GM10266 (cell line): ENCODE measurements around the gene F5.

Experiments used
- DNase-seq: peaks from one replicate; pipeline ENCODE4 v3.0.0; 2012; ENCODE audit errors: extremely low spot score
- CTCF ChIP-seq: IDR thresholded peaks from 2 replicates; pipeline ENCODE4 v1.5.1; 2012; ENCODE audit warnings: mild to moderate bottlenecking, low read depth; ENCODE audit not compliant: control insufficient read depth, insufficient read depth; ENCODE audit errors: missing control alignments

The F5 gene

GRCh38 chr1:169623132-169623926 lies 37.0 kb upstream of the F5 start:
- no peak for TF ChIP-seq CTCF
- no peak for DNase-seq

- no peak for TF ChIP-seq CTCF
- no peak for DNase-seq
Observed at GRCh38 chr1:169620565-169620964, 34.3 kb upstream of the F5 start.

- no peak for DNase-seq
- TF ChIP-seq CTCF = no peak
Observed at GRCh38 chr1:169618367-169618766, 32.1 kb upstream of the F5 start.

GRCh38 chr1:169615803-169616202 lies 29.5 kb upstream of the F5 start:
- no peak for TF ChIP-seq CTCF
- no peak for DNase-seq

GRCh38 chr1:169610858-169611257 lies 24.6 kb upstream of the F5 start:
- no peak for DNase-seq
- TF ChIP-seq CTCF = no peak

GRCh38 chr1:169610108-169610507 lies 23.8 kb upstream of the F5 start:
- no peak for TF ChIP-seq CTCF
- DNase-seq = no peak

- DNase-seq = no peak
- no peak for TF ChIP-seq CTCF
Observed at GRCh38 chr1:169608226-169608625, 21.9 kb upstream of the F5 start.
